Measurements from ENCODE around the gene TP63. TPM values are rescaled to one million over a fixed set of nuclear protein-coding genes. Genes with fewer than 3 reads are reported as not detected.

Gene TP63
- polyA plus RNA-seq, 1 donor from 2014 or later: 0.12 TPM

- H3K9me2 ChIP-seq (ENCODE audit: insufficient read depth, low read length): no peaks in the 10 kb centered on the region
- H3K9ac ChIP-seq (ENCODE audit: low read length): no peak overlapping the region
- H3K4me3 ChIP-seq (ENCODE audit: low read length): no peak overlapping the region
- no peaks in the 10 kb centered on the region for H4K20me1 ChIP-seq (ENCODE audit: insufficient read depth)
- no peaks in the 10 kb centered on the region for H3K36me3 ChIP-seq (ENCODE audit: insufficient read depth, low read length)
- no peaks in the 10 kb centered on the region for H3F3A ChIP-seq (ENCODE audit: insufficient read depth, low read length, poor library complexity, severe bottlenecking)
- H3K27me3 ChIP-seq (ENCODE audit: insufficient read depth, low read depth, low read length): peaks cover 69% of the 10 kb centered on the region
- H2AFZ ChIP-seq (ENCODE audit: low read depth, low read length): no peak overlapping the region
- no peak for TF ChIP-seq MXI1 (conservative IDR thresholded peaks at IDR 0.05; ENCODE audit: poor library complexity, severe bottlenecking)
- no peak for TF ChIP-seq EP300 (conservative IDR thresholded peaks at IDR 0.05; ENCODE audit: poor library complexity, severe bottlenecking)
- H3K4me2 ChIP-seq (ENCODE audit: low read length): no peak overlapping the region
- H3K79me2 ChIP-seq (replicated peaks; ENCODE audit: insufficient read depth, low read length): no peaks in the 10 kb centered on the region
- H3K27ac ChIP-seq (ENCODE audit: low read length): no peak overlapping the region
- H3K9me3 ChIP-seq (ENCODE audit: low read length): no peaks in the 10 kb centered on the region
These were observed 166.0 kb downstream of the TP63 start for GRCh38 chr3:189797103-189797750.

DNA sequence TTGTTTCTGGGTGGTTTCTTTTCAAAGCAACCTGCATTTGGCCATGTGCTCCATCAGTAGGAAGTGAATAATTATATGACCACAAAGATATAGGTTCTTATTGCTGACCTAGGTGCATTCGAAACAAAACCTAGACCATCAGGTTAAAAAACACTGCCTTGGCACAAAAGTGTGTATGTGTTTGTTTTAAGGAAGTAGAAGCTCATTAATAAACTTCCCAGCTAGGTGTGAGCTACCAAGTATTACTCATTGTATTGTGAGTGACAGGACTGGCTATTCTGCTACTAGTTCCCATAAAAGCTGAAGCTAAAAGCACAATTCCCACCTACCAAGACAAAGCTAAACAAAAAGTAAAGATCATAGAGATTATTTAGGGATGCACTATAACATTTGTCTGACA lies 168.2 kb downstream of the TP63 start:
- Histone ChIP-seq H3K9ac (ENCODE audit: low read length) (no peak overlapping the region), H3K27ac (ENCODE audit: low read length) (no peak overlapping the region), H3K4me3 (ENCODE audit: low read length) (no peak overlapping the region), H3F3A (ENCODE audit: insufficient read depth, low read length, poor library complexity, severe bottlenecking) (no peaks in the 10 kb centered on the region), H2AFZ (ENCODE audit: low read depth, low read length) (no peak overlapping the region), H3K4me2 (ENCODE audit: low read length) (no peak overlapping the region), H3K27me3 (ENCODE audit: insufficient read depth, low read depth, low read length) (peaks cover 90% of the 10 kb centered on the region), H3K79me2 (replicated peaks; ENCODE audit: insufficient read depth, low read length) (no peaks in the 10 kb centered on the region), H4K20me1 (ENCODE audit: insufficient read depth) (no peaks in the 10 kb centered on the region), H3K9me3 (ENCODE audit: low read length) (no peaks in the 10 kb centered on the region), H3K36me3 (ENCODE audit: insufficient read depth, low read length) (no peaks in the 10 kb centered on the region), H3K9me2 (ENCODE audit: insufficient read depth, low read length) (no peaks in the 10 kb centered on the region)
- TF ChIP-seq MXI1 (conservative IDR thresholded peaks at IDR 0.05; ENCODE audit: poor library complexity, severe bottlenecking): no peak
- TF ChIP-seq POLR2AphosphoS5 (IDR thresholded peaks at IDR 0.05): no peak

DNA sequence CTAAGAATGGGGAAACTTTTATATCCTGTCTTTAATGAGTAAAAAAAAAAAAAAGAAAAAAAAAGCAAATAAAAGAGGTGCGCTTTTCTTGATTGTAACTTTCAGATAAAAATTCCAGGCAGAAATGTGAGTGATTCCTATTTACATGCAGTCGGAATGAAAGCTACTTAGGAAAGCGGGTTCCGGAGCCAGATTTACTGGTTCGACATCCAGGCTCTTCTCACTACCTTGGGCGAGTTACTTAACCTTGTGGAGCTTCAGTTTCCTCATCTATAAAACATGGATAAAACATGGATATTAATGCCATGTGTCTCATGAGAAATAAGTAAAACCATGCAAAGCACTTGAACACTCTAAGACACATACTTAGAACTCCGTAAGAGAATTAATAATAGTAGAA lies 169.2 kb downstream of the TP63 start:
- Histone ChIP-seq H3K79me2 (replicated peaks; ENCODE audit: insufficient read depth, low read length) (no peaks in the 10 kb centered on the region), H4K20me1 (ENCODE audit: insufficient read depth) (no peaks in the 10 kb centered on the region), H2AFZ (ENCODE audit: low read depth, low read length) (no peak overlapping the region), H3K9ac (ENCODE audit: low read length) (no peak overlapping the region), H3K9me3 (ENCODE audit: low read length) (no peaks in the 10 kb centered on the region), H3K27me3 (ENCODE audit: insufficient read depth, low read depth, low read length) (peaks cover 92% of the 10 kb centered on the region), H3K4me3 (ENCODE audit: low read length) (no peak overlapping the region), H3K9me2 (ENCODE audit: insufficient read depth, low read length) (no peaks in the 10 kb centered on the region), H3F3A (ENCODE audit: insufficient read depth, low read length, poor library complexity, severe bottlenecking) (no peaks in the 10 kb centered on the region), H3K27ac (ENCODE audit: low read length) (no peak overlapping the region), H3K36me3 (ENCODE audit: insufficient read depth, low read length) (no peaks in the 10 kb centered on the region), H3K4me2 (ENCODE audit: low read length) (no peak overlapping the region)
- TF ChIP-seq SMC3 (conservative IDR thresholded peaks at IDR 0.05; ENCODE audit: poor library complexity): no peak

DNA sequence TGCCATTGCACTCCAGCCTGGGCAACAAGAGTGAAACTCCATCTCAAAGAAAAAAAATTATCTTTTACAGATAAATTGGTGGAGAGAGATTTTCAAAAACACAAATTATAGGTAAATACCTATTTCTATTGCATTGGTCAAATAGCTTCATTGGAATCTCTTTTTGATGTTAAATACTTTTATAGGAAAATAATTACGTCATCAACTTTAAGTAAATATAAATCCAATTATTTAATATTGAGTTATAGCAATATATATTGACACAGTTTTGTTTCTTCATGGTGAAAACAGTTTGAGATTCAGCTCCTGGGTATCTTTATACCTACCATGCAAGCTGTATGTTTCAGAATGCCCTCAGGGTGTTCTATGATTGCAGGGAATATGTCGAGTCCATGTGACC lies 172.1 kb downstream of the TP63 start:
- Histone ChIP-seq H3K9ac (ENCODE audit: low read length) (no peak overlapping the region), H3K27me3 (ENCODE audit: insufficient read depth, low read depth, low read length) (peaks cover 99% of the 10 kb centered on the region), H3K4me3 (ENCODE audit: low read length) (no peak overlapping the region), H3K36me3 (ENCODE audit: insufficient read depth, low read length) (no peaks in the 10 kb centered on the region), H3K79me2 (replicated peaks; ENCODE audit: insufficient read depth, low read length) (no peaks in the 10 kb centered on the region), H3K4me2 (ENCODE audit: low read length) (no peak overlapping the region), H3K9me3 (ENCODE audit: low read length) (no peaks in the 10 kb centered on the region), H4K20me1 (ENCODE audit: insufficient read depth) (no peaks in the 10 kb centered on the region), H3K27ac (ENCODE audit: low read length) (no peak overlapping the region), H3F3A (ENCODE audit: insufficient read depth, low read length, poor library complexity, severe bottlenecking) (no peaks in the 10 kb centered on the region), H2AFZ (ENCODE audit: low read depth, low read length) (no peak overlapping the region), H3K9me2 (ENCODE audit: insufficient read depth, low read length) (no peaks in the 10 kb centered on the region)
- TF ChIP-seq POLR2AphosphoS5 (IDR thresholded peaks at IDR 0.05): no peak
- TF ChIP-seq TAF1 (IDR thresholded peaks at IDR 0.05; ENCODE audit: low read depth): no peak
- no peak for TF ChIP-seq RAD21 (conservative IDR thresholded peaks at IDR 0.05)
- TF ChIP-seq EP300 (conservative IDR thresholded peaks at IDR 0.05; ENCODE audit: poor library complexity, severe bottlenecking): no peak
- no peak for TF ChIP-seq SMC3 (conservative IDR thresholded peaks at IDR 0.05; ENCODE audit: poor library complexity)
- TF ChIP-seq, protein P1, sequence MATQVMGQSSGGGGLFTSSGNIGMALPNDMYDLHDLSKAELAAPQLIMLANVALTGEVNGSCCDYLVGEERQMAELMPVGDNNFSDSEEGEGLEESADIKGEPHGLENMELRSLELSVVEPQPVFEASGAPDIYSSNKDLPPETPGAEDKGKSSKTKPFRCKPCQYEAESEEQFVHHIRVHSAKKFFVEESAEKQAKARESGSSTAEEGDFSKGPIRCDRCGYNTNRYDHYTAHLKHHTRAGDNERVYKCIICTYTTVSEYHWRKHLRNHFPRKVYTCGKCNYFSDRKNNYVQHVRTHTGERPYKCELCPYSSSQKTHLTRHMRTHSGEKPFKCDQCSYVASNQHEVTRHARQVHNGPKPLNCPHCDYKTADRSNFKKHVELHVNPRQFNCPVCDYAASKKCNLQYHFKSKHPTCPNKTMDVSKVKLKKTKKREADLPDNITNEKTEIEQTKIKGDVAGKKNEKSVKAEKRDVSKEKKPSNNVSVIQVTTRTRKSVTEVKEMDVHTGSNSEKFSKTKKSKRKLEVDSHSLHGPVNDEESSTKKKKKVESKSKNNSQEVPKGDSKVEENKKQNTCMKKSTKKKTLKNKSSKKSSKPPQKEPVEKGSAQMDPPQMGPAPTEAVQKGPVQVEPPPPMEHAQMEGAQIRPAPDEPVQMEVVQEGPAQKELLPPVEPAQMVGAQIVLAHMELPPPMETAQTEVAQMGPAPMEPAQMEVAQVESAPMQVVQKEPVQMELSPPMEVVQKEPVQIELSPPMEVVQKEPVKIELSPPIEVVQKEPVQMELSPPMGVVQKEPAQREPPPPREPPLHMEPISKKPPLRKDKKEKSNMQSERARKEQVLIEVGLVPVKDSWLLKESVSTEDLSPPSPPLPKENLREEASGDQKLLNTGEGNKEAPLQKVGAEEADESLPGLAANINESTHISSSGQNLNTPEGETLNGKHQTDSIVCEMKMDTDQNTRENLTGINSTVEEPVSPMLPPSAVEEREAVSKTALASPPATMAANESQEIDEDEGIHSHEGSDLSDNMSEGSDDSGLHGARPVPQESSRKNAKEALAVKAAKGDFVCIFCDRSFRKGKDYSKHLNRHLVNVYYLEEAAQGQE (IDR thresholded peaks at IDR 0.05; ENCODE audit: borderline replicate concordance): no peak
